ENCODE measurements around the gene HCN4.
"Not testable (repeated sequence)": the region's sequence is repeated elsewhere in the genome, so short reads cannot be mapped to it uniquely, and the experiment has no call there.

The HCN4 gene

GRCh38 chr15:73368301-73369136, at the start of gene HCN4:
Gene HCN4 (minus strand): TSS chr15:73368958. CDS start chr15:73368270, 688 bp downstream.
- DNase-seq = peak; percentile 51

DNA sequence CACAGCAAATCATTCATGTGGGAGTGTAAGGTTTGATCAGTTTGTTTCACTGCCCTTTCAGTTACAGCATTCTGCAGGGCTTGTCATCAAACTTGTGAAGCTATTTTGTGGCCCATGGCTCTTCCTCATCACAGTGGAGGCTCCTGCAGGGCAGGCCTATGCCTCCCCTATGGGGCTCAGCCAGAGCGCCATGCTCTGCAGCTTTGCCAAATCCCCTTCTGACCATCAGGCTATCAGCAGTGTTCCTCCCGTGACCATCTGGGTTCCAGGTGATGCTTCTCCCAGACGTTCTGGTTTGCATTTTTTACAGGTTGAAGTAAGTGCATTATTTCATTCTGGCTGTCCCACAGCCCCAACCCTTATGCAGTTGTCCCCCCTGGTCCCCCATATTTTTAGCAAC, 46.1 kb upstream of the HCN4 start:
- DNase-seq = no peak

- no peak for DNase-seq
Observed at GRCh38 chr15:73403171-73403570, 34.4 kb upstream of the HCN4 start.

GRCh38 chr15:73400222-73400621, 31.5 kb upstream of the HCN4 start:
- not testable (repeated sequence) for DNase-seq

GRCh38 chr15:73398861-73399260, 30.1 kb upstream of the HCN4 start:
- DNase-seq = no peak

GRCh38 chr15:73397461-73397860, 28.7 kb upstream of the HCN4 start:
- no peak for DNase-seq

- no peak for DNase-seq
Observed at GRCh38 chr15:73395671-73396070, 26.9 kb upstream of the HCN4 start.

GRCh38 chr15:73394782-73395181, 26.0 kb upstream of the HCN4 start:
- no peak for DNase-seq

- no peak for DNase-seq
Observed at GRCh38 chr15:73393336-73393735, 24.6 kb upstream of the HCN4 start.

- DNase-seq = no peak
Observed at GRCh38 chr15:73392025-73392424, 23.3 kb upstream of the HCN4 start.

- no peak for DNase-seq
Observed at GRCh38 chr15:73391128-73391872, 22.5 kb upstream of the HCN4 start.

GRCh38 chr15:73389971-73390544, 21.3 kb upstream of the HCN4 start:
- no peak for DNase-seq

DNA sequence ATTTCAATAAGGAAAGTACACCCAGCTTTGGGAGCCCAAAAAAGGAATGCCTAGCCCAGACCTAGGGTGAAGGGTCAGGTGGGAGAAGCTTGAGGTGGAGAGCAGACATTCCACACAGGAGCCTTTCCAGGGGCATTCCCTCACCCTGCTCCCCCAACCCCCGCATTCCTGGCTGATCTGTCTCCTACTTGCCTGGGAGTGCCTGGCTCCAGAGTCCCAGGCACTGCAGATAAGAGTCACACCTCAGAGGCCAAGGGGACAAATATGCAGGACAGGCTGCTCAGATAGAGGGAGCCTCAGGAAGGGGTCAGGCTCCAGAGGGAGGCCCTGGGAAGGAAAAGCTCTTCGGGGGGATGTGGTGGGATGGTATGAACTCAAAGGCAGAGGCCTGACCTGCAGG, 20.8 kb upstream of the HCN4 start:
- DNase-seq = no peak

GRCh38 chr15:73388256-73388781, 19.6 kb upstream of the HCN4 start:
- no peak for DNase-seq

- no peak for DNase-seq
Observed at GRCh38 chr15:73387507-73388255, 18.9 kb upstream of the HCN4 start.

- no peak for DNase-seq
Observed at GRCh38 chr15:73386886-73387506, 18.2 kb upstream of the HCN4 start.

- DNase-seq = no peak
Observed at GRCh38 chr15:73386238-73386637, 17.5 kb upstream of the HCN4 start.

DNA sequence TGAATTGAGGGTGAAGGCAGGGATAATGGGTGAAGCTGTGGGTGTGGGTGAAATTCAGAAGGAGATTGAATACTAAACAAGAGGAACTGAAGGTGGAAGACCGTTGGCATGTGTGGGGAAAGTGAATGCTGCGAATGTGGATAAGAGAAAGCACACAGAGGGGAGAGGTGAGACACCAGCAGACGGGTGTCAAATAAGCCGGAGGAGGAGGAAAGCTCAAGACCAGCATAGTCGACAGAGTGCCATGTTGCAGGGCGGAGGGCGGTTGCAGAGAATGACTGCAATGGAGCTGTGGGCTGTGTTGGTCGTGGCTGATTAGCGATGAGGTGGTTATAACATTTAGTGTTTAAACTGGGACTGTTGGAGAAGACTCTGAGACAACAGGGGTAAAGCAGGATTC, 16.4 kb upstream of the HCN4 start:
- DNase-seq = no peak

DNA sequence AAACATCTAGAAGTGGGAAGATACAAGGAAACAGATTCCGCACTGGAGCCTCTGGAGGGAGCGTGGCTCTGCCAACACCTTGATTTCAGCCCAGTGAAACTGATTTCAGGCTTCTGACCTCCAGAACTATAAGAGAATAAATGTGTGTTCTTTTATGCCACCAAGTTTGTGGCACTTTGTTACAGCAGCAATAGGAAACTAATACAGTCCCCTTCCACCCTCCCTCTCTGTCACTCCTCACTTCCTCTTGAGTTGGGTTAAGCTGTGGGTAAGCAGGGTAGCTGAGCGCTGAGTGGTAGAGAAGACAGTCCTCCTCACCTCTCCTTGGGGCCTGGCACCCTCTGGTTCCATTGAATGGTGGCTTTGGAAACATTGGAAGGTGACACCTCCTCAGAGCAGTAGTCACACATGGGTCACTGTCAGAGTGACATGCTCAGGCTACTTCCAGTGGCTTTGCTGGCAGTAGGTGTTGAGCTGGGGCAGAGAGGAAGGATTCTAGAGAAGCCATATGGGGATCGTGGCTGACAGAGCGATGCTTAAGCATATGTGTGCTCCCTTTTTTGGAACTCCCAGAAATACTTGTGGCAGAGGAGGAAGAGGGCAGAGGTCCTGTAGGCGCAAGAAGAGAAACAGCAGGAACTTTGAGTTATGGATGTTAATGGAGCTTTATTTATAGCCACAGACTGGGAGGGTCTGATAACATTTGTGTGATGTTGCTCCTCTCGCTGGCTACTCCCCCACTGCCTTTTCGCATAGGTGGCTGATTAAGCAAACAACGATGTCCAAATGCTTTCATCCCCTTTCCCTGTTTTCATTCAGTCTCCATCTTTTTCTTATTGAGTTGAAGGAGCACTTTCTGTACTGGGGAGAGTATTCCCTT, 14.8 kb upstream of the HCN4 start:
- DNase-seq = no peak

GRCh38 chr15:73382115-73382514, 13.4 kb upstream of the HCN4 start:
- DNase-seq = no peak

- DNase-seq = no peak
Observed at GRCh38 chr15:73380661-73381060, 11.9 kb upstream of the HCN4 start.
